HepG2 (cell line): Measurements from ENCODE around the gene IFITM5. TPM values are rescaled to one million over a fixed set of nuclear protein-coding genes. Genes with fewer than 3 reads are reported as not detected.
A peak's percentile ranks its signal among the peaks of the same experiment; 100 is the strongest.

Experiments
- ATAC-seq: fragments of 200-7000 bp; cut with Tn5 transposase; 3 replicates; pipeline ENCODE4 v1.9.1; 2020; ENCODE audit warnings: mild to moderate bottlenecking, moderate library complexity
- BruUV-seq: library from RNA; stranded (reverse); fragments of 400-500 nt; replicated peaks from 2 replicates; lab custom pipeline; 2021; lab: Mats Ljungman, UMichigan
- CTCF ChIA-PET: fragments of 300-600 bp; formaldehyde crosslinking; extraction: SDS; loops from one replicate; lab custom pipeline; 2021; ENCODE audit warnings: low total read pairs, inconsistent platforms, low intra/inter-chr PET ratio; lab: Yijun Ruan, JAX
- POLR2A ChIA-PET: fragments of 350-600 bp; sonication (Branson Sonifier 250); formaldehyde crosslinking; loops from one replicate; lab custom pipeline; 2020; ENCODE audit warnings: antibody characterized with exemption, inconsistent platforms; lab: Yijun Ruan, JAX
- DNase-seq: peaks from one replicate; pipeline ENCODE4 v3.0.0-alpha.2; 2015; ENCODE audit warnings: low spot score
- FAIRE-seq: peaks from 3 replicates; lab custom pipeline; 2011; peaks lifted over from hg19 to GRCh38; lab: Jason Lieb, UNC
- H2AFZ ChIP-seq: one replicate; pipeline ENCODE4 v1.6.1; 2011; ENCODE audit warnings: low read length, inconsistent platforms
- H3K27ac ChIP-seq: fragments of 300-600 bp; 3 replicates; pipeline ENCODE4 v1.8.0; 2011; ENCODE audit warnings: mixed run types, mild to moderate bottlenecking, mixed read lengths, low read length, inconsistent platforms; ENCODE audit not compliant: insufficient read depth; ENCODE audit errors: extremely low read length
- H3K27me3 ChIP-seq, 2 experiments: fragments of 200-600 bp in 1 of 2; 2 replicates in 1 of 2; 3 replicates in 1 of 2; pipeline versions ENCODE4 v1.6.0 to v1.8.0; 2011; ENCODE audit warnings: low read length in 2 of 2, mild to moderate bottlenecking in 2 of 2, moderate library complexity in 2 of 2, inconsistent platforms in 1 of 2; ENCODE audit not compliant: insufficient read depth in 2 of 2, control insufficient read depth in 1 of 2
- H3K36me3 ChIP-seq, 2 experiments: fragments of 200-600 bp in 1 of 2; replicated peaks in 1 of 2; 2 replicates in 1 of 2; 3 replicates in 1 of 2; pipeline versions ENCODE4 v1.5.1 to v1.8.0; 2011; ENCODE audit warnings: low read length in 2 of 2, inconsistent platforms in 1 of 2; ENCODE audit not compliant: insufficient read depth in 2 of 2, control insufficient read depth in 1 of 2
- H3K4me1 ChIP-seq: 2 replicates; pipeline ENCODE4 v1.5.1; 2012; ENCODE audit warnings: low read length, inconsistent platforms; ENCODE audit not compliant: insufficient read depth
- H3K4me2 ChIP-seq: 2 replicates; pipeline ENCODE4 v1.6.0; 2011; ENCODE audit warnings: low read depth, low read length, inconsistent platforms
- H3K4me3 ChIP-seq, 3 experiments: fragments of 200-600 bp in 1 of 3; sonication (generic), shearing (Covaris generic) in 1 of 3; replicated peaks in 1 of 3; 2 replicates each; pipeline ENCODE4 v1.5.1; 2011 to 2016; ENCODE audit warnings: low read length in 3 of 3, inconsistent platforms in 2 of 3, low read depth in 2 of 3, mild to moderate bottlenecking in 2 of 3, control low read depth in 1 of 3, mixed read lengths in 1 of 3; ENCODE audit not compliant: insufficient read depth in 1 of 3
- H3K79me2 ChIP-seq: one replicate; pipeline ENCODE4 v1.6.1; 2011; ENCODE audit warnings: low read length, inconsistent platforms; ENCODE audit not compliant: insufficient read depth
- H3K9ac ChIP-seq: 2 replicates; pipeline ENCODE4 v1.6.0; 2011; ENCODE audit warnings: mild to moderate bottlenecking, low read depth, low read length, inconsistent platforms; ENCODE audit not compliant: insufficient read depth
- H3K9me3 ChIP-seq: 2 replicates; pipeline ENCODE4 v1.5.1; 2012; ENCODE audit warnings: mild to moderate bottlenecking, low read length
- H4K20me1 ChIP-seq: 2 replicates; pipeline ENCODE4 v1.6.0; 2011; ENCODE audit warnings: inconsistent platforms, mild to moderate bottlenecking, low read length, moderate library complexity; ENCODE audit not compliant: insufficient read depth
- ADNP ChIP-seq: sonication (generic); formaldehyde crosslinking; IDR thresholded peaks from 2 replicates; pipeline ENCODE4 v1.4.0; 2020; ENCODE audit warnings: missing genetic modification reagents
- GABPA ChIP-seq, 2 experiments: IDR thresholded peaks; 2 replicates each; pipeline ENCODE4 v1.6.1; 2011 to 2016; ENCODE audit warnings: low read depth in 2 of 2, low read length in 1 of 2, missing biosample characterization in 1 of 2, missing genetic modification characterization in 1 of 2
- HDAC1 ChIP-seq: sonication (generic); formaldehyde crosslinking; IDR thresholded peaks from 2 replicates; pipeline ENCODE4 v1.5.1; 2020; ENCODE audit warnings: mild to moderate bottlenecking, missing genetic modification reagents
- LCORL ChIP-seq, 2 experiments: fragments of 450-650 bp in 1 of 2; sonication (generic) in 1 of 2; formaldehyde crosslinking in 1 of 2; IDR thresholded peaks; 2 replicates each; pipeline versions ENCODE4 v1.5.0 to v1.6.1; 2017 to 2020; ENCODE audit warnings: antibody characterized with exemption in 1 of 2, missing genetic modification reagents in 1 of 2
- MBD4 ChIP-seq: IDR thresholded peaks from 2 replicates; pipeline ENCODE4 v1.6.1; 2012; ENCODE audit warnings: low read length, inconsistent platforms, borderline replicate concordance
- PPARG ChIP-seq: conservative IDR thresholded peaks from 2 replicates; pipeline ENCODE4 v1.6.1; 2016; ENCODE audit warnings: missing biosample characterization, missing genetic modification reagents
- PRDM4 ChIP-seq: sonication (generic); formaldehyde crosslinking; IDR thresholded peaks from 2 replicates; pipeline ENCODE4 v1.9.0; 2021; ENCODE audit warnings: missing genetic modification reagents, borderline replicate concordance
- SAFB2 ChIP-seq: sonication (generic); formaldehyde crosslinking; IDR thresholded peaks from 2 replicates; pipeline ENCODE4 v1.5.1; 2020; ENCODE audit warnings: missing genetic modification reagents, low read depth, mild to moderate bottlenecking, borderline replicate concordance
- SMARCC2 ChIP-seq: fragments of 450-650 bp; IDR thresholded peaks from 2 replicates; pipeline ENCODE4 v1.6.1; 2017; ENCODE audit warnings: antibody characterized with exemption, mild to moderate bottlenecking
- TERF1 ChIP-seq: sonication (generic); formaldehyde crosslinking; IDR thresholded peaks from 2 replicates; pipeline ENCODE4 v1.8.0; 2022; ENCODE audit warnings: mild to moderate bottlenecking, missing genetic modification reagents, moderate library complexity
- ZIK1 ChIP-seq: sonication (generic); formaldehyde crosslinking; IDR thresholded peaks from 2 replicates; pipeline ENCODE4 v1.5.0; 2020; ENCODE audit warnings: mild to moderate bottlenecking, low read depth, missing genetic modification reagents, borderline replicate concordance
- ZMYM3 ChIP-seq: sonication (generic); formaldehyde crosslinking; IDR thresholded peaks from 2 replicates; pipeline ENCODE4 v1.5.1; 2020; ENCODE audit warnings: mild to moderate bottlenecking, missing genetic modification reagents
- ZNF180 ChIP-seq: sonication (generic); formaldehyde crosslinking; IDR thresholded peaks from 2 replicates; pipeline ENCODE4 v1.4.0; 2020; ENCODE audit warnings: low read depth, missing genetic modification reagents, borderline replicate concordance
- ZNF253 ChIP-seq: sonication (generic); formaldehyde crosslinking; IDR thresholded peaks from 2 replicates; pipeline ENCODE4 v1.8.0; 2022; ENCODE audit warnings: mild to moderate bottlenecking, missing genetic modification reagents, borderline replicate concordance
- ZNF557 ChIP-seq: sonication (generic); formaldehyde crosslinking; IDR thresholded peaks from 2 replicates; pipeline ENCODE4 v1.4.0; 2020; ENCODE audit warnings: missing genetic modification reagents
- ZNF720 ChIP-seq: sonication (generic); formaldehyde crosslinking; IDR thresholded peaks from 2 replicates; pipeline ENCODE4 v1.4.0; 2020; ENCODE audit warnings: missing genetic modification reagents
- WGBS: methylation state at CpG from one replicate; pipeline ENCODE4 v1.1.6; 2017; ENCODE audit warnings: low lambda C conversion rate; 5-methylcytosine and 5-hydroxymethylcytosine counted together
- in situ Hi-C: cut with HindIII; loops from 2 replicates; pipeline ENCODE4 v1.10.0; 2017; ENCODE audit warnings: low pct_unique_long_range_greater_than_20kb; ENCODE audit not compliant: extremely low pct_ligation_motif_present
- intact Hi-C: fragments of 100-400 bp; cut with micrococcal nuclease; formaldehyde crosslinking; loops from one replicate; pipeline ENCODE4 v1.10.0; 2022; ENCODE audit not compliant: unreplicated experiment
- polyA plus RNA-seq, 8 experiments: library from polyadenylated mRNA; depleted of rRNA in 3 of 8; stranded (reverse) in 7 of 8; unstranded in 1 of 8; fragments of >200 nt; fragmentation: Illumina TruSeq in 4 of 8; extraction: Trizol in 4 of 8; gene quantifications; 2 replicates each; pipeline versions ENCODE4 v1.2.1 to v1.2.3, GENCODE V29; 2011 to 2016; ENCODE audit warnings: low read depth in 4 of 8, missing spikeins in 1 of 8, mixed read lengths in 1 of 8; ENCODE audit not compliant: insufficient read depth in 1 of 8
- total RNA-seq, 5 experiments: library from RNA; depleted of rRNA; stranded (reverse); fragments of >200 nt; fragmentation: Illumina TruSeq; extraction: Trizol; gene quantifications; 2 replicates each; pipeline ENCODE4 v1.2.3, GENCODE V29; 2016; ENCODE audit warnings: low read depth in 1 of 5

Gene IFITM5
- total and polyA plus RNA-seq, 2 of the 13 experiments (the other 11 are each of a cell fraction or from before 2014, with no cell fraction given), result not detected

- Histone ChIP-seq H2AFZ (peak overlapping the region; percentile 71), H3K27ac (no peak overlapping the region), H4K20me1 (no peaks in the 10 kb centered on the region), H3K9me3 (no peaks in the 10 kb centered on the region), H3K9ac (peak overlapping the region; percentile 10; the same call in 1 of the 2 replicates), H3K27me3 (peaks cover under 1 to 5% of the 10 kb centered on the region in 2 experiments; a peak in 3 of 5 replicates), H3K4me2 (peak overlapping the region; percentile 56), H3K4me1 (peaks cover 61% of the 10 kb centered on the region), H3K79me2 (peaks cover 7% of the 10 kb centered on the region), H3K4me3 (peak overlapping the region in 1 of 3 experiments; percentile 27; a peak in 2 of 6 replicates), H3K36me3 (no peaks in the 10 kb centered on the region)
- ATAC-seq (no peak), DNase-seq (peak; percentile 61), FAIRE-seq (peak; percentile 32)
- intact Hi-C loops (loop anchor here (5.0 kb wide), 1 partner anchor 52 kb away; no protein-coding TSS in a partner anchor), in situ Hi-C loops (loop anchor here (5.0 kb wide), 1 partner anchor 62 kb away; the partner anchor contains the start of gene B4GALNT4)
- CTCF ChIA-PET, result interaction anchor here (1.0 kb wide), 1 partner anchor 59 kb away, joined by 4 read pairs; no protein-coding TSS in a partner anchor
- POLR2A ChIA-PET, result interaction anchor here (0.9 to 2.9 kb wide), 9 partner anchors 9 to 145 kb away, joined by 3 to 21 read pairs (median 3); partner anchors contain the start of genes PTDSS2 and RIC8A
- 18% methylated on average over 19 of the region's 19 CpGs for WGBS
- BruUV-seq, result no TSS peak
- TF ChIP-seq SAFB2, result no peak
- TF ChIP-seq ADNP (CRISPR knock-in tag), result no peak
- TF ChIP-seq TERF1 (CRISPR knock-in tag), result no peak
- TF ChIP-seq ZIK1, result no peak
- 0 out of 2 replicates have a peak, but pooled peaks have one; percentile 25 for TF ChIP-seq PPARG (CRISPR knock-in tag)
- no peak for TF ChIP-seq GABPA (IDR thresholded peaks at IDR 0.05; ENCODE audit: low read depth, low read length)
- TF ChIP-seq GABPA (CRISPR knock-in tag; IDR thresholded peaks at IDR 0.05; ENCODE audit: low read depth), result no peak
- no peak for TF ChIP-seq ZNF253
- TF ChIP-seq MBD4, result no peak
- no peak for TF ChIP-seq ZMYM3 (CRISPR knock-in tag)
- TF ChIP-seq PRDM4 (CRISPR knock-in tag), result no peak
- TF ChIP-seq LCORL (IDR thresholded peaks at IDR 0.05), result no peak
- 0 out of 2 replicates have a peak, but pooled peaks have one; percentile 17 for TF ChIP-seq LCORL (CRISPR knock-in tag; IDR thresholded peaks at IDR 0.05)
- no peak for TF ChIP-seq ZNF557 (CRISPR knock-in tag)
- TF ChIP-seq ZNF720 (CRISPR knock-in tag), result no peak
- TF ChIP-seq ZNF180 (CRISPR knock-in tag), result no peak
- no peak for TF ChIP-seq SMARCC2
- 0 out of 2 replicates have a peak, but pooled peaks have one; percentile 24 for TF ChIP-seq HDAC1 (CRISPR knock-in tag)
Observed at GRCh38 chr11:304915-305843, 5.9 kb upstream of the IFITM5 start.
